Measurements from ENCODE around the gene SATB1. TPM values are rescaled to one million over a fixed set of nuclear protein-coding genes. Genes with fewer than 3 reads are reported as not detected.

Gene SATB1
- total RNA-seq, 1 experiment from 2014 or later: 15.6 TPM

DNA sequence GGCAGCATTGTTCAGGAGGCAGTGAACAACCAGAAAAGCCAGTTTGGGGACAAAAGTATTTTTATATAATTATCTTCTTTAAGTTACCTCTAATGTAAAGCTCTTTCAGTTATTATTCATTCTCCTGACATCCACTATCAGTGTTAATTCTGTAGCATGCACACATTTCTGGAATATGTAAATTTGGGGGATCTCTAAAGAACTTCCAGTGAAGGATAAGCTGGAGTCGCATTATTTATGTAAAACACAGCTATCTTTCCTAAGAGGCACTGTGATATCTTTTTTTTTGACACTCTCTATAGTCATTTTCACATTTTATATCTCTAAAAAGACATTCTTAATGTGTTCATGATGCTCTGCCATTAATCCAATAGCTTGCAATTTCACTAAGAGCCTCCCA lies 26.7 kb downstream of the SATB1 start:
- TF ChIP-seq, protein P1, sequence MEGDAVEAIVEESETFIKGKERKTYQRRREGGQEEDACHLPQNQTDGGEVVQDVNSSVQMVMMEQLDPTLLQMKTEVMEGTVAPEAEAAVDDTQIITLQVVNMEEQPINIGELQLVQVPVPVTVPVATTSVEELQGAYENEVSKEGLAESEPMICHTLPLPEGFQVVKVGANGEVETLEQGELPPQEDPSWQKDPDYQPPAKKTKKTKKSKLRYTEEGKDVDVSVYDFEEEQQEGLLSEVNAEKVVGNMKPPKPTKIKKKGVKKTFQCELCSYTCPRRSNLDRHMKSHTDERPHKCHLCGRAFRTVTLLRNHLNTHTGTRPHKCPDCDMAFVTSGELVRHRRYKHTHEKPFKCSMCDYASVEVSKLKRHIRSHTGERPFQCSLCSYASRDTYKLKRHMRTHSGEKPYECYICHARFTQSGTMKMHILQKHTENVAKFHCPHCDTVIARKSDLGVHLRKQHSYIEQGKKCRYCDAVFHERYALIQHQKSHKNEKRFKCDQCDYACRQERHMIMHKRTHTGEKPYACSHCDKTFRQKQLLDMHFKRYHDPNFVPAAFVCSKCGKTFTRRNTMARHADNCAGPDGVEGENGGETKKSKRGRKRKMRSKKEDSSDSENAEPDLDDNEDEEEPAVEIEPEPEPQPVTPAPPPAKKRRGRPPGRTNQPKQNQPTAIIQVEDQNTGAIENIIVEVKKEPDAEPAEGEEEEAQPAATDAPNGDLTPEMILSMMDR (conservative IDR thresholded peaks at IDR 0.05; ENCODE audit: low read depth, low read length): no peak
- TF ChIP-seq EZH2 (IDR thresholded peaks at IDR 0.05; ENCODE audit: low read length, unreplicated experiment): no peak
- no peak for TF ChIP-seq EZH2phosphoT487 (IDR thresholded peaks at IDR 0.05; ENCODE audit: borderline replicate concordance, low read length)
- no peak for ATAC-seq
- Histone ChIP-seq H3K27me3 (ENCODE audit: low read length) (no peaks in the 10 kb centered on the region), H4K20me1 (ENCODE audit: low read length) (no peaks in the 10 kb centered on the region), H2AFZ (ENCODE audit: low read length) (no peak overlapping the region), H3K4me3 (ENCODE audit: low read length) (no peak overlapping the region), H3K9me2 (replicated peaks; ENCODE audit: low read length) (no peaks in the 10 kb centered on the region), H3K36me3 (ENCODE audit: low read depth, low read length) (no peaks in the 10 kb centered on the region), H3K4me1 (ENCODE audit: insufficient read depth, low read length) (no peaks in the 10 kb centered on the region), H3K79me2 (ENCODE audit: low read length) (no peaks in the 10 kb centered on the region), H3K27ac (ENCODE audit: low read length) (no peak overlapping the region), H3K9me3 (ENCODE audit: low read length) (no peaks in the 10 kb centered on the region), H3K4me2 (ENCODE audit: low read length) (no peak overlapping the region), H3F3A (ENCODE audit: low read length, unreplicated experiment) (no peaks in the 10 kb centered on the region), H3K9ac (ENCODE audit: low read length) (no peak overlapping the region)
- intact Hi-C loops (cut with micrococcal nuclease): loop anchor here (10.0 kb wide), 1 partner anchor 974 kb away; no protein-coding TSS in a partner anchor
- no TSS peak for BruUV-seq (replicated peaks)
- peak; percentile 50 for DNase-seq
- CTCF ChIA-PET: no interaction called here
- POLR2A ChIA-PET (ENCODE audit: unreplicated experiment): no interaction called here

- Histone ChIP-seq H3K4me3 (ENCODE audit: low read length) (no peak overlapping the region), H3K9me2 (replicated peaks; ENCODE audit: low read length) (no peaks in the 10 kb centered on the region), H4K20me1 (ENCODE audit: low read length) (no peaks in the 10 kb centered on the region), H3K9ac (ENCODE audit: low read length) (no peak overlapping the region), H3K9me3 (ENCODE audit: low read length) (no peaks in the 10 kb centered on the region), H3K27ac (ENCODE audit: low read length) (no peak overlapping the region), H3K4me2 (ENCODE audit: low read length) (no peak overlapping the region), H3K79me2 (ENCODE audit: low read length) (no peaks in the 10 kb centered on the region), H3K36me3 (ENCODE audit: low read depth, low read length) (no peaks in the 10 kb centered on the region), H2AFZ (ENCODE audit: low read length) (no peak overlapping the region), H3K27me3 (ENCODE audit: low read length) (no peaks in the 10 kb centered on the region), H3F3A (ENCODE audit: low read length, unreplicated experiment) (no peaks in the 10 kb centered on the region), H3K4me1 (ENCODE audit: insufficient read depth, low read length) (no peaks in the 10 kb centered on the region)
- BruUV-seq (replicated peaks): no TSS peak
- DNase-seq: no peak
- no peak for TF ChIP-seq EZH2 (IDR thresholded peaks at IDR 0.05; ENCODE audit: low read length, unreplicated experiment)
- TF ChIP-seq, protein P1 (conservative IDR thresholded peaks at IDR 0.05; ENCODE audit: low read depth, low read length): no peak
- TF ChIP-seq EZH2phosphoT487 (IDR thresholded peaks at IDR 0.05; ENCODE audit: borderline replicate concordance, low read length): no peak
- no peak for ATAC-seq
- CTCF ChIA-PET: no interaction called here
- intact Hi-C loops (cut with micrococcal nuclease): loop anchor here (10.0 kb wide), 1 partner anchor 972 kb away; no protein-coding TSS in a partner anchor
- POLR2A ChIA-PET (ENCODE audit: unreplicated experiment): no interaction called here
Measured at GRCh38 chr3:18396428-18396827, 28.7 kb downstream of the SATB1 start.

- no peaks in the 10 kb centered on the region for H3F3A ChIP-seq (ENCODE audit: low read length, unreplicated experiment)
- no peak for TF ChIP-seq EZH2phosphoT487 (IDR thresholded peaks at IDR 0.05; ENCODE audit: borderline replicate concordance, low read length)
- TF ChIP-seq EZH2 (IDR thresholded peaks at IDR 0.05; ENCODE audit: low read length, unreplicated experiment): no peak
- TF ChIP-seq, protein P1 (conservative IDR thresholded peaks at IDR 0.05; ENCODE audit: low read depth, low read length): no peak
- no peak overlapping the region for H3K9ac ChIP-seq (ENCODE audit: low read length)
- POLR2A ChIA-PET (ENCODE audit: unreplicated experiment): no interaction called here
- H3K27me3 ChIP-seq (ENCODE audit: low read length): no peaks in the 10 kb centered on the region
- CTCF ChIA-PET: no interaction called here
- intact Hi-C loops (cut with micrococcal nuclease): loop anchor here (10.0 kb wide), 1 partner anchor 970 kb away; no protein-coding TSS in a partner anchor
- no peak overlapping the region for H3K4me3 ChIP-seq (ENCODE audit: low read length)
- no peaks in the 10 kb centered on the region for H3K79me2 ChIP-seq (ENCODE audit: low read length)
- H3K27ac ChIP-seq (ENCODE audit: low read length): no peak overlapping the region
- DNase-seq (no peak), ATAC-seq (no peak)
- H2AFZ ChIP-seq (ENCODE audit: low read length): no peak overlapping the region
- H3K4me1 ChIP-seq (ENCODE audit: insufficient read depth, low read length): no peaks in the 10 kb centered on the region
- H3K4me2 ChIP-seq (ENCODE audit: low read length): no peak overlapping the region
- H4K20me1 ChIP-seq (ENCODE audit: low read length): no peaks in the 10 kb centered on the region
- no peaks in the 10 kb centered on the region for H3K9me3 ChIP-seq (ENCODE audit: low read length)
- H3K36me3 ChIP-seq (ENCODE audit: low read depth, low read length): no peaks in the 10 kb centered on the region
- no peaks in the 10 kb centered on the region for H3K9me2 ChIP-seq (replicated peaks; ENCODE audit: low read length)
- BruUV-seq (replicated peaks): no TSS peak
Measured at GRCh38 chr3:18394384-18394995, 30.6 kb downstream of the SATB1 start.
